Smooth muscle cell of bladder (primary cell): ENCODE results near the gene IHH. TPM values are rescaled to one million over a fixed set of nuclear protein-coding genes. Genes with fewer than 3 reads are reported as not detected.

Source experiments
- total RNA-seq: library from RNA; depleted of rRNA; stranded (reverse); fragments of >200 nt; gene quantifications from 2 replicates; pipeline ENCODE4 v1.2.3, GENCODE V29; 2014

IHH gene
- not detected in 2 replicates for total RNA-seq

GRCh38 chr2:219060821-219061791 lies at the start of gene IHH:
Gene IHH (minus strand): TSS chr2:219060921. CDS start chr2:219060467, 454 bp downstream.

GRCh38 chr2:219041252-219041651 lies 19.5 kb downstream of the IHH start, which contains the start of gene CFAP65:
Gene CFAP65 (minus strand): TSS chr2:219041516. CDS start chr2:219039048, 2,468 bp downstream.

Other genes starting within 250 kb of the IHH start
- not detected in 2 replicates for gene PRKAG3, start 229.1 kb downstream of the IHH start, total RNA-seq
- gene WNT6, start 201.1 kb downstream of the IHH start, total RNA-seq = not detected in 2 replicates
- not detected in 2 replicates for gene WNT10A, start 180.1 kb downstream of the IHH start, total RNA-seq
- gene CDK5R2, start 101.3 kb downstream of the IHH start, total RNA-seq = under 0.01 TPM in 1 of 2 replicates, not detected in the other
- not detected in 2 replicates for gene FEV, start 75.7 kb downstream of the IHH start, total RNA-seq
- gene CRYBA2, start 67.5 kb downstream of the IHH start, total RNA-seq = not detected in 2 replicates
- gene CFAP65, start 19.4 kb downstream of the IHH start, total RNA-seq = not detected in 2 replicates
- gene NHEJ1, start 99.9 kb upstream of the IHH start, total RNA-seq = 12.5 and 14.5 TPM in 2 replicates
- 0.57 and 2.4 TPM in 2 replicates for gene SLC23A3, start 109.1 kb upstream of the IHH start, total RNA-seq
- gene CNPPD1, start 116.0 kb upstream of the IHH start, total RNA-seq = 20.1 and 25.6 TPM in 2 replicates
- 52.1 and 91.3 TPM in 2 replicates for gene RETREG2, start 117.4 kb upstream of the IHH start, total RNA-seq
- gene ZFAND2B, start 145.9 kb upstream of the IHH start, total RNA-seq = 18.6 and 19.0 TPM in 2 replicates
- 32.1 and 67.8 TPM in 2 replicates for gene ABCB6, start 158.0 kb upstream of the IHH start, total RNA-seq
- gene ATG9A, start 168.7 kb upstream of the IHH start, total RNA-seq = 31.1 and 43.0 TPM in 2 replicates
- gene ANKZF1, start 168.9 kb upstream of the IHH start, total RNA-seq = 19.8 and 33.8 TPM in 2 replicates
- gene GLB1L, start 184.5 kb upstream of the IHH start, total RNA-seq = 22.3 and 38.6 TPM in 2 replicates
- 24.2 and 30.7 TPM in 2 replicates for gene STK16, start 184.6 kb upstream of the IHH start, total RNA-seq
- not detected in 2 replicates for gene TUBA4B, start 192.3 kb upstream of the IHH start, total RNA-seq
- 7.0 and 12.0 TPM in 2 replicates for gene TUBA4A, start 193.0 kb upstream of the IHH start, total RNA-seq
- gene DNAJB2, start 218.4 kb upstream of the IHH start, total RNA-seq = 33.0 and 47.1 TPM in 2 replicates
- gene PTPRN, start 248.5 kb upstream of the IHH start, total RNA-seq = 6.4 and 57.0 TPM in 2 replicates